Tracheal epithelial cell (primary cell): Measurements from ENCODE around the gene COX8A. TPM values are rescaled to one million over a fixed set of nuclear protein-coding genes. Genes with fewer than 3 reads are reported as not detected.

Experiments used
- total RNA-seq: library from RNA; depleted of rRNA; stranded (reverse); fragments of >200 nt; gene quantifications from 2 replicates; pipeline ENCODE4 v1.2.1, GENCODE V29; 2014

Gene COX8A, protein sequence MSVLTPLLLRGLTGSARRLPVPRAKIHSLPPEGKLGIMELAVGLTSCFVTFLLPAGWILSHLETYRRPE
- total RNA-seq = 346 and 465 TPM in 2 replicates

DNA sequence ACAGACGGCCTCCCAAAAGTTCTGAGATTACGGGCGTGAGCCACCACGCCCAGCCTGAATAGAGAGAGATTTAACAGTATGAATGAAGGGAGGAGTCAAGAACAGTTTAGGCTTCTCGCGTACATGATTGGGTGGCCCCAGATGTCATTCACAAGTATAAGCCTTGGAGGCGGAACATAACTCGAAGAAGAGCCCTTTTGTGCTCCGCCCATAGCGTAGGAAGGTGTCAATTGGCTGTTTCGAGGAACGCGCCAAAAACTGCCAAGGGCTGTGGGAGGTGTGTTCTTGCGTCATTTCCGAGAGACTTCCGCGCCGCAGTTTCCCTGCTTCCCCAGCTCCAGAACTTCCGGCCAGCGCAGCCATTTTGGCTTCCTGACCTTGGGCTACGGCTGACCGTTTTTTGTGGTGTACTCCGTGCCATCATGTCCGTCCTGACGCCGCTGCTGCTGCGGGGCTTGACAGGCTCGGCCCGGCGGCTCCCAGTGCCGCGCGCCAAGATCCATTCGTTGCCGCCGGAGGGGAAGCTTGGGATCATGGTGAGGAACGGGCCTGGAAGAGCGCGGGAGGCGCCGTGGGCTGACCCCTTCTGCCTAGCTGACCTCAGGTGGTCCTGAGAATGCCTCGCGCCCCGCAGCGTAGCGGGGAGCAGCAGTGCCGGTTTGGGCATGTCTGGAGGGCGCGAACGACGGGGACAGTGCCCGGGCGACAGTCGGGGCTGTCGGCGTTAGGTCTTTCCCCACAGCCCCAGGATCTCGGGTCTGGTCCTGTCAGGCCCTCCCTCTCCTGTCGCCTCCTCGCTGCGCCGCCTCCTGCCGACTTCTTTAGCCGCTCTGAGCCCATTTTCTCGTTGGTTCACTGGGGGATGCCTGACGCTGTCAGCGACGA lies at the start of gene COX8A:
Gene COX8A (plus strand): TSS at position 362 of the 885 bp plus-strand sequence. CDS start 61 bp downstream, at position 423.

DNA sequence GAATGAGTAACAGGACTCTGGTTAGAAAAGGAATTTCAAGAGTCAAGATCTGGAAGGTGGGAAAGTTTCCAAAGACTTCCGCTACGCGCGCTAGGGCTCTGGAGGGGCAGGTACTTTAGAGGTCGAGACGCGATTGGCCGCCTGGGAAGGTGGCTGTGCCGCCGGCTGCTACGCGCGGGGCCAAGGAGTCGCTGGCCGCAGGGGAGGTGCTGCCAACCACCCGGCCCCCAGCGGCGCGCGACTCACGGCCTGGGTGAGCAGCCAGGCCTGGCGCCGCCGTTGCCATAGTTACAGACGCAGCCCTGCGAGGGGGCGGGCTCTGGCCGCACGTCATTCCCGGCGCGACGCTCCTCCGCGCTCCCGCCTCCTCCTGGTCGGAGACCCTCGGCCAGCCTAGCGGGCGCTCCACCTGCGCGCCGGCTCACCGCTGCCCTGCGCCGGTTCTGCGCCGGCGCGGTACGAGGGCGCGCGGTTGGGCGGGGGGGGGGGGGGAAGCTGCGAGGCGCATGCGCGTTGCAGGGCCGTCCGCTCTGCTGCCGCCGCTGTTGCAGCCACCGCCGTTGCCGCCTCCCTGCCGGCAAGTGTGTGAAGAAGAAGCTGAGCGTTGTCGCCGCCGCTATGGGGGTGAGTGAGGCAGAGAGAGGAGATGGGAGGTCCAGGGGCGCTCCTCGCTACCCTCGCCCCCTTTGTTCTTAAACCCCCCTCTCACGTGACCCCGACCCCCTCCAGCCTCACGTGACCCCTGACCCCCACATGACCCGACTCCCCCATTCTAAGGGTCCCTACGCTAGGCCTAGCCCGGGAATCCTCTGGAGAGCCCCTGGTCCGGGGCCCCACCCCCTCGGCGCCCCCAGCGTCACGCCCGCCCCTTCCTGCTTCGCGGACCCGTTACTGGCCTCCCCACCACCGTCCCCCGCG lies 35.7 kb upstream of the COX8A start, which contains the start of gene NAA40:
Gene NAA40 (plus strand): TSS at position 524 of the 918 bp plus-strand sequence. CDS start 95 bp downstream, at position 619.

DNA sequence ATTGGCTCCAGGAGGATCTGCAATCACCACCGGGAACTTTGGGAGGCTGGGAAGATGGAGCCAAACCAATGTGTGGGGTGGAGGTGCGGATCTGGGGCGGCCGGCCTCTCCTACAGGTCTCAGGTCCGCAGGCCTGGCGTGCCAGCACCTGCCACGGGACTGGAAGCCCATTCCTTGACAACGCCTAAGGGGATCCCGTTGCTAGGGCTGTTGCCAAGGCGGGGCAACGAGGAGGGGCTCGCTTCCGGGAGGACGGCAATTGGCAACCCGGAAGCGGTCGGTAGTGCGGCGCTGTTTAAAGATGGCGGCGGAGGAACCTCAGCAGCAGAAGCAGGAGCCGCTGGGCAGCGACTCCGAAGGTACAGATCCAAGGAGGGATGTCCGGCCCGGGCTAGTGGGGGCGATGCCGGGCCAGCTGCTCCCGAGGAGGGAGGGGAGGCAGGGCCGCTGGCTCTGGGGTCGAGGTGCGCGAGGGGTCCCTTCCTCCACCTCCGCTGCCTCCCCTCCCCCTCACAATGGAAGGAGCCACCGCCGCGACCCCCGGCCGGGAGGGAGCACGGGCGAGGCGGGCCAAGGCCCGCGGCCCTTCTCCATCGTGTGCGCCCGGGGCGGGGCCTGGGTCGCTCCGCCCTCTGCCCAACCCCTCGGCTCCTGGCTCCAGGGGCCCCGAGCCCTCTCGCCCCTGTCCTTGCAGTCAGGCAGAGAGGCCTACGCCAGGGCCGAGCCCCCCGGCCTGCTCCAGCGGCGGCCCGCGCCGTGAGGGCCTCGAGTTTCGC lies 11.9 kb downstream of the COX8A start, which contains the start of gene OTUB1:
Gene OTUB1 (plus strand): TSS at position 283 of the 776 bp plus-strand sequence. CDS start 19 bp downstream, at position 302.

Other genes starting within 250 kb of the COX8A start
- 4.5 and 5.5 TPM in 2 replicates for gene ZFTA, start 205.8 kb upstream of the COX8A start, total RNA-seq
- 6.0 and 6.5 TPM in 2 replicates for gene SPINDOC, start 161.2 kb upstream of the COX8A start, total RNA-seq
- gene MARK2, start 135.5 kb upstream of the COX8A start, total RNA-seq = 16.4 and 23.4 TPM in 2 replicates
- 1.9 and 4.0 TPM in 2 replicates for gene RCOR2, start 57.5 kb upstream of the COX8A start, total RNA-seq
- 2.7 and 3.8 TPM in 2 replicates for gene NAA40, start 35.6 kb upstream of the COX8A start, total RNA-seq
- gene OTUB1, start 11.8 kb downstream of the COX8A start, total RNA-seq = 54.1 and 59.0 TPM in 2 replicates
- not detected in 2 replicates for gene FLRT1, start 61.3 kb downstream of the COX8A start, total RNA-seq
- gene MACROD1, start 191.5 kb downstream of the COX8A start, total RNA-seq = 28.3 and 44.1 TPM in 2 replicates
- gene STIP1, start 211.6 kb downstream of the COX8A start, total RNA-seq = 98.9 and 144 TPM in 2 replicates
- 0.96 and 1.3 TPM in 2 replicates for gene FERMT3, start 232.1 kb downstream of the COX8A start, total RNA-seq